ENCODE results near the gene SLC12A7. TPM values are rescaled to one million over a fixed set of nuclear protein-coding genes. Genes with fewer than 3 reads are reported as not detected.

SLC12A7 gene
- total and polyA plus RNA-seq, 3 donors from 2014 or later, result 73.2 to 212 (median 168) TPM

GRCh38 chr5:1051366-1051720 lies 60.5 kb downstream of the SLC12A7 start:
- 75 to 89% methylated on average over 4 to 16 of the region's 16 CpGs for WGBS, 2 donors

GRCh38 chr5:1050423-1051365 lies 61.2 kb downstream of the SLC12A7 start:
- DNase-seq, result no peak
- no peak overlapping the region for H3K4me3 ChIP-seq
- TF ChIP-seq POLR2A (IDR thresholded peaks at IDR 0.05), result no peak
- TF ChIP-seq CTCF (IDR thresholded peaks at IDR 0.05), result no peak
- 78 to 87% methylated on average over 27 to 29 of the region's 29 CpGs for WGBS, 2 donors
- H3K4me1 ChIP-seq, result no peaks in the 10 kb centered on the region
- H3K27me3 ChIP-seq, result no peaks in the 10 kb centered on the region
- H3K9me3 ChIP-seq, result no peaks in the 10 kb centered on the region
- intact Hi-C loops (cut with DNase I; ENCODE audit: low total_unique reads), result no loop called here
- H3K36me3 ChIP-seq (ENCODE audit: low read depth, missing control alignments), result no peaks in the 10 kb centered on the region
- H3K27ac ChIP-seq, result no peak overlapping the region

More at GRCh38 chr5:1051366-1051720, 60.5 kb downstream of the SLC12A7 start:
- intact Hi-C loops (cut with DNase I; ENCODE audit: low total_unique reads), result no loop called here
- H3K36me3 ChIP-seq (ENCODE audit: low read depth, missing control alignments), result no peaks in the 10 kb centered on the region
- no peak for TF ChIP-seq POLR2A (IDR thresholded peaks at IDR 0.05)
- TF ChIP-seq CTCF (IDR thresholded peaks at IDR 0.05), result no peak
- H3K4me3 ChIP-seq, result no peak overlapping the region
- no peak for DNase-seq
- no peaks in the 10 kb centered on the region for H3K4me1 ChIP-seq
- no peaks in the 10 kb centered on the region for H3K27me3 ChIP-seq
- H3K27ac ChIP-seq, result no peak overlapping the region
- H3K9me3 ChIP-seq, result no peaks in the 10 kb centered on the region

- Histone ChIP-seq H3K4me3 (no peak overlapping the region), H3K36me3 (ENCODE audit: low read depth, missing control alignments) (no peaks in the 10 kb centered on the region), H3K27ac (no peak overlapping the region), H3K27me3 (no peaks in the 10 kb centered on the region), H3K9me3 (no peaks in the 10 kb centered on the region), H3K4me1 (no peaks in the 10 kb centered on the region)
- 84 to 88% methylated on average over 30 to 39 of the region's 39 CpGs for WGBS, 2 donors
- intact Hi-C loops (cut with DNase I; ENCODE audit: low total_unique reads), result no loop called here
- no peak for DNase-seq
- TF ChIP-seq CTCF (IDR thresholded peaks at IDR 0.05) (no peak), POLR2A (IDR thresholded peaks at IDR 0.05) (no peak)
Measured at GRCh38 chr5:1048861-1049838, 62.7 kb downstream of the SLC12A7 start.

- Histone ChIP-seq H3K4me3 (no peak overlapping the region), H3K27ac (no peak overlapping the region), H3K36me3 (ENCODE audit: low read depth, missing control alignments) (no peaks in the 10 kb centered on the region), H3K4me1 (no peaks in the 10 kb centered on the region), H3K9me3 (no peaks in the 10 kb centered on the region), H3K27me3 (no peaks in the 10 kb centered on the region)
- intact Hi-C loops (cut with DNase I; ENCODE audit: low total_unique reads), result no loop called here
- 73 to 75% methylated on average over 11 of the region's 11 CpGs for WGBS, 2 donors
- no peak for DNase-seq
- TF ChIP-seq CTCF (IDR thresholded peaks at IDR 0.05) (no peak), POLR2A (IDR thresholded peaks at IDR 0.05) (no peak)
Measured at GRCh38 chr5:1048162-1048721, 63.6 kb downstream of the SLC12A7 start.

Data from testis (tissue), 3 donors.